Activated T-cell treated with anti-CD3 and anti-CD28 coated beads, Interleukin-2, amount 50 U/mL, for 4 hours (primary cell): Measurements from ENCODE around the gene ACAD11. TPM values are rescaled to one million over a fixed set of nuclear protein-coding genes. Genes with fewer than 3 reads are reported as not detected.
"Not testable (repeated sequence)": the region's sequence is repeated elsewhere in the genome, so short reads cannot be mapped to it uniquely, and the experiment has no call there.

Experiments used
- ATAC-seq, 2 donors: fragments of 200-7000 bp; cut with Tn5 transposase; one replicate each; pipeline ENCODE4 v1.10.0; 2021
- DNase-seq: peaks from one replicate; pipeline ENCODE4 v3.0.0-alpha.2; 2020
- H3K27me3 Mint-ChIP-seq: one replicate; pipeline ENCODE4 v1.8.0; 2021; ENCODE audit warnings: low read depth, mixed read lengths
- H3K36me3 Mint-ChIP-seq: one replicate; pipeline ENCODE4 v1.8.0; 2022; ENCODE audit warnings: mixed read lengths; ENCODE audit not compliant: insufficient read depth
- H3K4me1 Mint-ChIP-seq: one replicate; pipeline ENCODE4 v1.8.0; 2021; ENCODE audit warnings: low read depth, mixed read lengths
- H3K4me3 Mint-ChIP-seq: one replicate; pipeline ENCODE4 v1.8.0; 2021; ENCODE audit warnings: mild to moderate bottlenecking, moderate library complexity, mixed read lengths
- H3K9me3 Mint-ChIP-seq: one replicate; pipeline ENCODE4 v1.8.0; 2021; ENCODE audit warnings: mixed read lengths
- total RNA-seq, 3 donors: library from RNA; stranded (reverse); gene quantifications; one replicate each; pipeline ENCODE4 v1.2.1, GENCODE V29; 2021

Gene ACAD11
- total RNA-seq, 3 donors from 2014 or later = 6.5 to 12.1 (median 10.8) TPM

GRCh38 chr3:132605374-132605792, 54.2 kb downstream of the ACAD11 start:
- H3K4me1 Mint-ChIP-seq = no peaks in the 10 kb centered on the region
- H3K27me3 Mint-ChIP-seq = no peaks in the 10 kb centered on the region
- DNase-seq (no peak), ATAC-seq (no peak)
- no peak overlapping the region for H3K4me3 Mint-ChIP-seq
- H3K9me3 Mint-ChIP-seq = peaks cover 8% of the 10 kb centered on the region
- H3K36me3 Mint-ChIP-seq = peaks cover 63% of the 10 kb centered on the region

GRCh38 chr3:132600614-132601013, 59.0 kb downstream of the ACAD11 start:
- H3K4me1 Mint-ChIP-seq, ATAC-seq, H3K9me3 Mint-ChIP-seq, DNase-seq, H3K4me3 Mint-ChIP-seq, H3K27me3 Mint-ChIP-seq: not testable (repeated sequence)
- H3K36me3 Mint-ChIP-seq = peaks cover 41% of the 10 kb centered on the region

- Mint-ChIP-seq H3K4me3 (no peak overlapping the region), H3K36me3 (peaks cover 37% of the 10 kb centered on the region), H3K9me3 (no peaks in the 10 kb centered on the region), H3K4me1 (peaks cover 2% of the 10 kb centered on the region), H3K27me3 (no peaks in the 10 kb centered on the region)
- DNase-seq = no peak
- ATAC-seq = no peak
Measured at GRCh38 chr3:132598181-132598580, 61.4 kb downstream of the ACAD11 start.

GRCh38 chr3:132597660-132598059, 61.9 kb downstream of the ACAD11 start:
- H3K4me3 Mint-ChIP-seq = no peak overlapping the region
- no peaks in the 10 kb centered on the region for H3K9me3 Mint-ChIP-seq
- DNase-seq = no peak
- peaks cover 2% of the 10 kb centered on the region for H3K4me1 Mint-ChIP-seq
- H3K36me3 Mint-ChIP-seq = peaks cover 34% of the 10 kb centered on the region
- no peaks in the 10 kb centered on the region for H3K27me3 Mint-ChIP-seq
- ATAC-seq = no peak

GRCh38 chr3:132596816-132597433, 62.7 kb downstream of the ACAD11 start, which contains the start of gene ACKR4:
Gene ACKR4 (plus strand): TSS chr3:132597270. CDS start chr3:132600398, 3,128 bp downstream.
- H3K4me1 Mint-ChIP-seq = peaks cover 2% of the 10 kb centered on the region
- peaks cover 32% of the 10 kb centered on the region for H3K36me3 Mint-ChIP-seq
- no peaks in the 10 kb centered on the region for H3K27me3 Mint-ChIP-seq

GRCh38 chr3:132596326-132596725, 63.3 kb downstream of the ACAD11 start:
- Mint-ChIP-seq H3K36me3 (peaks cover 36% of the 10 kb centered on the region), H3K4me1 (peaks cover 2% of the 10 kb centered on the region), H3K9me3 (no peaks in the 10 kb centered on the region), H3K4me3 (no peak overlapping the region), H3K27me3 (no peaks in the 10 kb centered on the region)
- ATAC-seq = no peak
- no peak for DNase-seq

More at GRCh38 chr3:132596816-132597433, 62.7 kb downstream of the ACAD11 start, which contains the start of gene ACKR4:
- ATAC-seq (no peak), DNase-seq (no peak)
- Mint-ChIP-seq H3K9me3 (no peaks in the 10 kb centered on the region), H3K4me3 (no peak within 1 kb of the TSS)

GRCh38 chr3:132595014-132595413, 64.6 kb downstream of the ACAD11 start:
- peaks cover 5% of the 10 kb centered on the region for H3K9me3 Mint-ChIP-seq
- peaks cover 48% of the 10 kb centered on the region for H3K36me3 Mint-ChIP-seq
- DNase-seq (no peak), ATAC-seq (no peak)
- H3K27me3 Mint-ChIP-seq = no peaks in the 10 kb centered on the region
- H3K4me3 Mint-ChIP-seq = no peak overlapping the region
- peaks cover 2% of the 10 kb centered on the region for H3K4me1 Mint-ChIP-seq

GRCh38 chr3:132594498-132594897, 65.1 kb downstream of the ACAD11 start:
- H3K4me3 Mint-ChIP-seq = no peak overlapping the region
- no peak for ATAC-seq
- peaks cover 46% of the 10 kb centered on the region for H3K36me3 Mint-ChIP-seq
- DNase-seq = no peak
- no peaks in the 10 kb centered on the region for H3K27me3 Mint-ChIP-seq
- H3K9me3 Mint-ChIP-seq = peaks cover 5% of the 10 kb centered on the region
- H3K4me1 Mint-ChIP-seq = peaks cover 2% of the 10 kb centered on the region

GRCh38 chr3:132593947-132594323, 65.7 kb downstream of the ACAD11 start:
- Mint-ChIP-seq H3K9me3 (peaks cover 5% of the 10 kb centered on the region), H3K36me3 (peaks cover 50% of the 10 kb centered on the region), H3K4me3 (no peak overlapping the region), H3K27me3 (no peaks in the 10 kb centered on the region), H3K4me1 (peaks cover 2% of the 10 kb centered on the region)
- no peak for ATAC-seq
- no peak for DNase-seq

GRCh38 chr3:132593241-132593946, 66.2 kb downstream of the ACAD11 start:
- DNase-seq = no peak
- no peak for ATAC-seq
- Mint-ChIP-seq H3K27me3 (no peaks in the 10 kb centered on the region), H3K9me3 (peaks cover 5% of the 10 kb centered on the region), H3K4me3 (no peak overlapping the region), H3K36me3 (peaks cover 48% of the 10 kb centered on the region), H3K4me1 (peaks cover 2% of the 10 kb centered on the region)

GRCh38 chr3:132592216-132592615, 67.4 kb downstream of the ACAD11 start:
- ATAC-seq (no peak), DNase-seq (no peak)
- H3K27me3 Mint-ChIP-seq = no peaks in the 10 kb centered on the region
- H3K4me3 Mint-ChIP-seq = no peak overlapping the region
- peaks cover 9% of the 10 kb centered on the region for H3K9me3 Mint-ChIP-seq
- H3K4me1 Mint-ChIP-seq = peaks cover 2% of the 10 kb centered on the region
- H3K36me3 Mint-ChIP-seq = peaks cover 50% of the 10 kb centered on the region

GRCh38 chr3:132587401-132587800, 72.2 kb downstream of the ACAD11 start:
- peaks cover 12% of the 10 kb centered on the region for H3K9me3 Mint-ChIP-seq
- peaks cover 41% of the 10 kb centered on the region for H3K36me3 Mint-ChIP-seq
- H3K4me3 Mint-ChIP-seq = no peak overlapping the region
- H3K4me1 Mint-ChIP-seq = no peaks in the 10 kb centered on the region
- no peaks in the 10 kb centered on the region for H3K27me3 Mint-ChIP-seq
- ATAC-seq (no peak), DNase-seq (no peak)

- DNase-seq = no peak
- no peaks in the 10 kb centered on the region for H3K9me3 Mint-ChIP-seq
- H3K4me1 Mint-ChIP-seq = peaks cover 8% of the 10 kb centered on the region
- peaks cover 56% of the 10 kb centered on the region for H3K36me3 Mint-ChIP-seq
- no peak overlapping the region for H3K4me3 Mint-ChIP-seq
- no peaks in the 10 kb centered on the region for H3K27me3 Mint-ChIP-seq
- ATAC-seq = no peak
Measured at GRCh38 chr3:132573797-132574211, 85.8 kb downstream of the ACAD11 start.

GRCh38 chr3:132570016-132570415, 89.6 kb downstream of the ACAD11 start:
- H3K4me3 Mint-ChIP-seq = no peak overlapping the region
- DNase-seq = no peak

GRCh38 chr3:132569580-132569979, 90.0 kb downstream of the ACAD11 start:
- Mint-ChIP-seq H3K9me3 (no peaks in the 10 kb centered on the region), H3K4me3 (no peak overlapping the region), H3K27me3 (no peaks in the 10 kb centered on the region), H3K36me3 (peaks cover 39% of the 10 kb centered on the region), H3K4me1 (peaks cover 11% of the 10 kb centered on the region)
- DNase-seq (no peak), ATAC-seq (no peak)

More at GRCh38 chr3:132570016-132570415, 89.6 kb downstream of the ACAD11 start:
- ATAC-seq = no peak
- H3K9me3 Mint-ChIP-seq = no peaks in the 10 kb centered on the region
- peaks cover 11% of the 10 kb centered on the region for H3K4me1 Mint-ChIP-seq
- H3K36me3 Mint-ChIP-seq = peaks cover 39% of the 10 kb centered on the region
- H3K27me3 Mint-ChIP-seq = no peaks in the 10 kb centered on the region
